BE2C (cell line): Measurements from ENCODE around the gene FLACC1.
"Not testable (repeated sequence)": the region's sequence is repeated elsewhere in the genome, so short reads cannot be mapped to it uniquely, and the experiment has no call there.

ENCODE experiments used
- DNase-seq: peaks from one replicate; pipeline ENCODE4 v3.0.0-alpha.2; 2020
- H3K27me3 ChIP-seq: fragments of 250-450 bp; sonication (Bioruptor Pico); 2 replicates; pipeline ENCODE4 v1.5.1; 2020; ENCODE audit warnings: mild to moderate bottlenecking
- H3K36me3 ChIP-seq: fragments of 250-450 bp; sonication (Bioruptor Pico); 2 replicates; pipeline ENCODE4 v1.5.1; 2020; ENCODE audit warnings: mild to moderate bottlenecking
- H3K4me1 ChIP-seq: fragments of 250-450 bp; sonication (Bioruptor Pico); 2 replicates; pipeline ENCODE4 v1.5.1; 2020
- H3K4me3 ChIP-seq: 2 replicates; pipeline ENCODE4 v1.5.1; 2011; ENCODE audit warnings: low read depth, low read length
- H3K9me3 ChIP-seq: fragments of 250-450 bp; sonication (Bioruptor Pico); 2 replicates; pipeline ENCODE4 v1.5.1; 2020
- TF ChIP-seq, protein P1 (sequence below): IDR thresholded peaks from 2 replicates; pipeline ENCODE4 v1.5.1; 2012; ENCODE audit warnings: mild to moderate bottlenecking, low read depth, low read length

Gene FLACC1

DNA sequence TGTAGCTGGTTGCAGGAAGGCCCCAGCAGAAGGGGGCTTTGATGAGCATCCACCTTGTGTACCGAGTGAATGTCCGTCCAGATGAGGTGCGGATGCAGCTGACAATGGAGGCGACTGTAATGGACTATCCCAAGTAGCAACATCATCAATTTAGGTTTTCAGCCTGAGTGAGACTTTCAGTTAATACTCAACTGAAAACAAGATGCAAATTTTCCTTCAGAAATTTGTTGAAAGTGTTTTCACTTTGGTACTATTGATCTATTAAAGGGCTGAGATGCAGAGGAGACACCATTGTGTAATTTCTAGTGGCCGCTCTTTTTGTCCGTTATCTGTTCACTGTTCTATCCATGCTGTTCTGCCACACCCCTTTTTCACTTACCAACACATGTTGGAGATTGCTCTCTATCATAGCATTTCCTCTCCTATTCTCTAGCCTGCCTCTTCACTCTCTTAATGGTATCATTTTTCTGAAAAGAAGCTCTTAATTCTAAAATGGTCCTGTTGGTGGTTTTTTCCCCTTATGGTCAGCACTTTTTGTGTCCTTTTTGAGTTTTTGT, 108.8 kb downstream of the FLACC1 start:
- TF ChIP-seq, protein P1, sequence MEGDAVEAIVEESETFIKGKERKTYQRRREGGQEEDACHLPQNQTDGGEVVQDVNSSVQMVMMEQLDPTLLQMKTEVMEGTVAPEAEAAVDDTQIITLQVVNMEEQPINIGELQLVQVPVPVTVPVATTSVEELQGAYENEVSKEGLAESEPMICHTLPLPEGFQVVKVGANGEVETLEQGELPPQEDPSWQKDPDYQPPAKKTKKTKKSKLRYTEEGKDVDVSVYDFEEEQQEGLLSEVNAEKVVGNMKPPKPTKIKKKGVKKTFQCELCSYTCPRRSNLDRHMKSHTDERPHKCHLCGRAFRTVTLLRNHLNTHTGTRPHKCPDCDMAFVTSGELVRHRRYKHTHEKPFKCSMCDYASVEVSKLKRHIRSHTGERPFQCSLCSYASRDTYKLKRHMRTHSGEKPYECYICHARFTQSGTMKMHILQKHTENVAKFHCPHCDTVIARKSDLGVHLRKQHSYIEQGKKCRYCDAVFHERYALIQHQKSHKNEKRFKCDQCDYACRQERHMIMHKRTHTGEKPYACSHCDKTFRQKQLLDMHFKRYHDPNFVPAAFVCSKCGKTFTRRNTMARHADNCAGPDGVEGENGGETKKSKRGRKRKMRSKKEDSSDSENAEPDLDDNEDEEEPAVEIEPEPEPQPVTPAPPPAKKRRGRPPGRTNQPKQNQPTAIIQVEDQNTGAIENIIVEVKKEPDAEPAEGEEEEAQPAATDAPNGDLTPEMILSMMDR = no peak
- Histone ChIP-seq H3K4me1 (no peaks in the 10 kb centered on the region), H3K36me3 (no peaks in the 10 kb centered on the region), H3K9me3 (no peaks in the 10 kb centered on the region), H3K27me3 (no peaks in the 10 kb centered on the region), H3K4me3 (no peak overlapping the region)
- DNase-seq = no peak

GRCh38 chr2:201246280-201246679, 110.9 kb downstream of the FLACC1 start:
- no peak for DNase-seq
- no peak overlapping the region for H3K4me3 ChIP-seq
- H3K27me3 ChIP-seq = no peaks in the 10 kb centered on the region
- no peaks in the 10 kb centered on the region for H3K9me3 ChIP-seq
- TF ChIP-seq, protein P1 = no peak
- H3K36me3 ChIP-seq = no peaks in the 10 kb centered on the region
- H3K4me1 ChIP-seq = no peaks in the 10 kb centered on the region

- TF ChIP-seq, protein P1 = no peak
- DNase-seq = no peak
- Histone ChIP-seq H3K9me3 (no peaks in the 10 kb centered on the region), H3K36me3 (no peaks in the 10 kb centered on the region), H3K4me3 (no peak overlapping the region), H3K27me3 (no peaks in the 10 kb centered on the region), H3K4me1 (no peaks in the 10 kb centered on the region)
These were observed 112.3 kb downstream of the FLACC1 start for GRCh38 chr2:201244829-201245228.

GRCh38 chr2:201242571-201243277, 114.4 kb downstream of the FLACC1 start:
- TF ChIP-seq, protein P1 = no peak
- Histone ChIP-seq H3K36me3 (no peaks in the 10 kb centered on the region), H3K9me3 (no peaks in the 10 kb centered on the region), H3K27me3 (no peaks in the 10 kb centered on the region), H3K4me3 (no peak overlapping the region), H3K4me1 (no peaks in the 10 kb centered on the region)
- no peak for DNase-seq

DNA sequence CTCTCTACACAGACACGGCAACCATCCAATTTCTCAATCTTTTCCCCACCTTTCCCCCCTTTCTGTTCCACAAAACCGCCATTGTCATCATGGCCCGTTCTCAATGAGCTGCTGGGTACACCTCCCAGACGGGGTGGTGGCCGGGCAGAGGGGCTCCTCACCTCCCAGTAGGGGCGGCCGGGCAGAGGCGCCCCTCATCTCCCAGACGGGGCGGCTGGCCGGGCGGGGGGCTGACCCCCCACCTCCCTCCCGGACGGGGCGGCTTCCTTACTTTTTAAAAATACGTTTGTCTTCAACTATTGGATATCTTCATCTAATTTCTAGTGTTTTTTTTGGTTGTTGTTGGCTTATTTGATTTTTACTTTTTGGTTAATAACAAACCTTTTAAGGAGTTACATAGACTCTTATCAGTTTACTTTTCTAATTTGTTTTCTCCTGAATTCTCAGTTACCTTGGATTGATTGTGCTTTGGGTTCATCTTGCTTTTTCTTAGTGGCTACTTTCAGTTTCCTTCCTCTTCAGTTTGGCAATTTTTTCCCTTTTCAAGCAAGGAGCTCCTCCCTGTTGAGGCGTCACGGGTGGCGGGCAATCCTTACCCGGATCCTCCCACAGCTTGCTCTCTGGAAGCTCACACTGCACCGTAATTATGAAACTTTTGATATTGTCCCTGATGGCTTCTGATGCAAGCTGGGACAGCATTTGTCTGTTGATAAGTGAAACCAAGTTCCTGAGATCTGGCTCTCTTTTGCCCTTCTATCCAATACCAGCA, 117.8 kb downstream of the FLACC1 start:
- H3K27me3 ChIP-seq, DNase-seq, H3K4me1 ChIP-seq, H3K9me3 ChIP-seq, H3K36me3 ChIP-seq, H3K4me3 ChIP-seq: not testable (repeated sequence)
